Right hindlimb (tissue), 1 donor: ENCODE measurements around the gene CCDC121.
A peak's percentile ranks its signal among the peaks of the same experiment; 100 is the strongest.

ENCODE experiments used
- DNase-seq: peaks from one replicate; pipeline ENCODE4 v3.0.0-alpha.2; 2018

The CCDC121 gene

GRCh38 chr2:27628767-27629709, at the start of gene CCDC121, which contains the start of gene GPN1:
Gene CCDC121 (minus strand): TSS chr2:27629012. CDS start chr2:27627799, 1,213 bp downstream.
Gene GPN1 (plus strand): TSS chr2:27629050. CDS start chr2:27629059, 9 bp downstream.
- peak; percentile 92 for DNase-seq

- DNase-seq = no peak
These were observed 44.1 kb upstream of the CCDC121 start for GRCh38 chr2:27672723-27673486.

DNA sequence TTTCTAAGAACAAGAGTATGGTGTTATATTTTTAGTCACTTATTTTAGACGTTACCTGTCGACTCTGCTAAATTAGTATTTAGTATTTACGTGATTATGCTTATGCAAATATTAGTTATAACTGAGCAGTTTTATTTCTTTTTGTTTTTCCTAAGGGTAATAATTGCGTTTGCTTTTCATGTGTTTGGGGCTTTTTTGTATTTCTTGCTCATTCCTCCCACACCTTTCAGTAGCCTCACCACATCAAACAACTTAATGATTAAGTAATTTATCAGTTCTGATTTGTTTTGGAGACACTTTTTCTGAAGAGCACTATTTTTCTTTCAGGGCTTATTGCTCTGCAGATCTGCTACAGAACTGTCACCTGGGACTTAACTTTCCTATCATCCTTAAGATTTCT, 42.4 kb upstream of the CCDC121 start:
- no peak for DNase-seq

GRCh38 chr2:27667446-27667845, 38.6 kb upstream of the CCDC121 start:
- DNase-seq = no peak

- DNase-seq = no peak
These were observed 36.0 kb upstream of the CCDC121 start for GRCh38 chr2:27664622-27665363.

- no peak for DNase-seq
These were observed 35.4 kb upstream of the CCDC121 start for GRCh38 chr2:27664154-27664574.

DNA sequence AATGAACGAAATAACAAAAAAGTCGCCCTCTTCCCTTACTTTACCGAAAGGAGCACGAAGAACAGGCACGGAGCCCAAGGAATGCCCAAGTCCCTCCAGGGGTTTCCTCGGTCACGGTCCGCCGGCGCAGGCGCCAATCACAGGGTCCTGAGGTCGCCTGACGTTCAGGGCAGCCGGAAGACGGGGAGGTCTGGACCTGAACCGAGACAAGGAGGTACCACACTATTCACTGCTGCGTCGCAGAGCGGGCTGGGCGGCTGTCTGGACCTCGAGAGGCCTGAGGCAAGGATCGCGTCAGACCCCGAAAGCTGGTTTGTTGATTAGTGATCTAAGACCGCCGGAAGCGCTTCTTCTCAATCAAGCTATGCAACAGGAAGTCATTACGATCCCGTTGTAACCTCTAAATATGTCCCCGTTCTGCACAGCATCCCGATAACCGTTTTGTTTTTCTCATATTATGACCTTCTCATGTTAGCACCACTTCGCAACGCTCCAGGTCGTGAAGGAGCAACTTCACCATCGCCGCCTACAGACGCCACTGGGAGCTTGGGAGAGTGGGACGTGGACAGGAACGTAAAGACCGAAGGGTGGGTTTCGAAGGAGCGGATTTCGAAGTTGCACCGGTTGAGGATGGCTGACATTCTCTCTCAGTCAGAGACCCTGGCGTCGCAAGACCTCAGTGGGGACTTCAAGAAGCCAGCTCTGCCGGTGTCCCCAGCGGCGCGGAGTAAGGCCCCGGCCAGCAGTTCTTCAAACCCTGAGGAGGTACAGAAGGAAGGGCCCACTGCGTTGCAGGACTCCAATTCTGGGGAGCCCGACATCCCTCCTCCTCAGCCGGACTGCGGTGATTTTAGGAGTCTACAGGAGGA, 34.7 kb upstream of the CCDC121 start, which contains the start of the genes SLC4A1AP and SUPT7L:
Gene SLC4A1AP, plus strand, starts transcription at position 605 of the 869 bp plus-strand sequence. Its CDS starts 26 bp downstream, at position 631.
Gene SUPT7L, minus strand, starts transcription at position 330 of the 869 bp plus-strand sequence. CDS start 1,422 bp downstream, outside the sequence.
- peak; percentile 85 for DNase-seq

GRCh38 chr2:27661371-27661770, 32.6 kb upstream of the CCDC121 start:
- no peak for DNase-seq

DNA sequence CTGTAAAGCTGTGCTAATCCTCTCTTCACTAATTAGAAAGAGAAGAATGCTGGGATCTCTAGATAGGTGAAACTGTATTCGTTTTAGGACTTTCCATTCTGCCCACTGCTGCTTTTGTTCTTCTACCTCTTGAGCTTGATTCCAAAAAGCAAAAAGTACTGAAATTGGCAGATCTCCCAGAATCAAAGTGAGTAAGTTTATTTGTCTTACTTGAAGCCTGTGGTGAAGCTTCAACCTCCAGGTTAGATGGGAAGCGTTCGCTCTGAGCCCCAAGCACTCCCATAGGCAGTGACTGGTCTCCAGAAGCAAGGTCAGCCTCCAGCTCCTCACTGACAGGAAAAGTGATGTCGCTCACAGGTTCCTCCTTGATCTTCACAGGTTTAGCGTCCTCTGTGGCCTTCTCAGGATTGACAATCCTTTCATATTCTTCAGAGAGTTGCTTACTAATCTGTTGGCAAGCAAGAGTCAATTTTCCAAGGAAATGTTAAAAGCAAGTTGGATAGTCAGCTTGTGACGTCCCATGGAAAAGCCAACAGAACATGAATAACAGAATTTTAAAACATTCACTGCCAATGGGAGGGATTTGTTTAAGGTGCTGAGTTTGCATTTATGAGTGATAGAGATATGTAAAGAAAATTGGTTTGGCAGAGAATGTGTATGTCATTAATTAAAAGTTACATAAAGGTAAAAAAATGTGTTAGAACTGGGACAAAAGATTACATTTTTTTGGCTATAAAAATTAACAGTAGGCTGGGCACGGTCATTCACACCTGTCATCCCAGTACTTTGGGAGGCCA, 26.5 kb upstream of the CCDC121 start:
- DNase-seq = no peak

DNA sequence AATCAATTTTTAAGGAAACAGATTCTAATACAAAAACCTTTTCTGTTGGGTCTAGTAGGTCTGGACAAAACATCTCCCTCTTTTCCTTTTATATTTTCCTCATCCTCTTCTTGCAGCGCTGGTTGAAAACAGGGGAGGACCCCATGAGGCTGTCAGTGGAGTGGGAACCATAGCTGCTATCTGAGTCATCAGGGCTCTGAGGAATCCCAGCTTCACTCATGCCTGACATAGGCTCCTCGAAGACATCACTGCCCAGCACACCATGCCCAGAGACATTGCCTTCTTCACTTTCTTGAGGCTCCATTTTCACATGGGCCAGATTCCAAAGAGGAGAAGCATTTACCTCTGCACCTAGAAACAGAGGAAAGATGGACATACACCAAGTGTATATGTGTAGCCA, 24.6 kb upstream of the CCDC121 start:
- no peak for DNase-seq

- DNase-seq = no peak
These were observed 24.0 kb upstream of the CCDC121 start for GRCh38 chr2:27652790-27653189.

GRCh38 chr2:27652341-27652740, 23.5 kb upstream of the CCDC121 start:
- DNase-seq = no peak

GRCh38 chr2:27651056-27651455, 22.2 kb upstream of the CCDC121 start:
- no peak for DNase-seq

- DNase-seq = no peak
These were observed 18.9 kb upstream of the CCDC121 start for GRCh38 chr2:27647737-27648136.

DNA sequence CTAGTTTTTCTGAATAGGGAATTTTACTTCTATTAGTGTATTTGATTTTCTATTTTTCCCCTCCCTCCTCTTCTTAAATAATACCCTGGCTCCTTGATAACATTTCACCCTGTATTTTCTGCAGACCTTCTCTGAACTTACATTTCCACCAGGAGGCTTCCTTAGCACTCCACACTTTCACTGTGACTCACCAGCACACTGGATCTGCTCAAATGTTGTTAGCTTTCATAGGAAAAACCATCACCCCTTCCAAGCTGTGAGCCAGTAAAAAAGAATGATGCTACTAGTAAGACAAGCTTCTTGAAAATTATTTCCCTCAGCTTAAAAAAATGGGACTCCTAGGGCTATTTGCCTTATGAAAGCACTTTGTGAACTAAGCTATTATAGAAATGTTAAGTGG, 18.5 kb upstream of the CCDC121 start:
- no peak for DNase-seq

DNA sequence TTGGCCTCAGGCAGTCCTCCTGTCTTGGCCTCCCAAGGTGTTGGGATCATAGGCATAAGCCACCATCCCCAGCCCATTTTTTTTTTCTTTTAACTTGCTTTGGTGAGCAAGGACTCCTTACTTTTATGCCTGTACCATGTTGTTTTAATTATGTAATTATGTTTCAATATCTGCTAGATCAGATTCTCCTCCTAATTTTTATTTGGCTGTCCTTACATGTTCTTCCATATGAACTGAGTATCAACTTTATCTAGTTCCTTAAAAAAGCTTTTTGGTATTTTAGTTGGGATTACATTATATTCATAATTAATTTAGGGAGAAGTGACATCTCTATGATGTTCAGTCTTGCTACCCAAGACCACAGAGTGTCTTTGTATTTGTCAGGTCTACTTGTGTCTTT, 16.4 kb upstream of the CCDC121 start:
- DNase-seq = no peak

DNA sequence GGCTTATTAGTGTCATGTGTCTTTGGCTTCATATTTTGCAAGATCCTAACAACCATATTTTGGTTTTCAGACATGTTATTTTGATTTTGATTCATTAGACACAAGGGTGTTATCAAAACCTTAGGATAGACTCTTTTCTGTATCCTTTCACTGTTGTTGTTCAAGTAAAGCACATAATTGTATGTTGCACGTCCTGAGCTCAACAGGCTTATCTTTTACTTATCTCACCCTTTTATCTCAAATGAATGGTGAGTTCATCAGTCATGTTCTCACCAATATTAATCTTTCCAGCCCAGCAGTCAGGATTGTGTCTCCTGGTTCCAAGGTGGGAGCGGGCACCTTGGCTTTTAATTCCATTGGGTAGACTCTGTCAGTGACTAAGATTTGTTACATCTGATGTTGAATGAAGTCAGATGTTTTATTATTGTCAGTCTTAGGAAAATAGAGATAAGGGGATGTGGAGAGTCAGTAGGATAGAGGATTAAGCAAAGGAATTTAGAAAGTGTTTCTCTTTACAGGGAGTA, 12.0 kb upstream of the CCDC121 start:
- DNase-seq = no peak

- no peak for DNase-seq
These were observed 9.9 kb upstream of the CCDC121 start for GRCh38 chr2:27638709-27639108.

GRCh38 chr2:27638037-27638637, 9.3 kb upstream of the CCDC121 start:
- DNase-seq = no peak

DNA sequence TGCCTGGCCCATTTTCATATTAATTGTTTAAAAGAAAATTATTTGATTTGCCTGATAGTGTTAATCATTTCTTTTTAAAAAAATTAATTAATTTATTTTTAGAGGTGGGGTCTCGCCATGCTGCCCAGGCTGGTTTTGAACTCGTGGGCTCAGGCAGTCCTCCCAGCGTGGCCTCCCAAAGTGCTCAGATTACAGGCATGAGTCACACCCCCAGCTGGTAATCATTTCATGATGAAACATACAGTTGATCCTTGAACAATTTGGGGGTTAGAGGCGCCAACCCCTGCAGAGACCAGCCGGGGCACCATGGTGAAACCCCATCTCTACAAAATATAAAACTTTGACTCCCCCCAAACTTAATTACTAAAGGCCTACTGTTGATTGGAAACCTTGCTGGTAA, 8.0 kb upstream of the CCDC121 start:
- DNase-seq = no peak
